Keratinocyte (primary cell): ENCODE data around the gene ZNF777. TPM values are rescaled to one million over a fixed set of nuclear protein-coding genes. Genes with fewer than 3 reads are reported as not detected.
"Not testable (repeated sequence)": the region's sequence is repeated elsewhere in the genome, so short reads cannot be mapped to it uniquely, and the experiment has no call there.

Experiments
- DNase-seq: peaks from one replicate; pipeline ENCODE4 v3.0.0-alpha.2; 2011; ENCODE audit warnings: low read depth, missing footprints, low spot score
- FAIRE-seq: peaks from 2 replicates; lab custom pipeline; 2011; peaks lifted over from hg19 to GRCh38; lab: Jason Lieb, UNC
- H2AFZ ChIP-seq: 2 replicates; pipeline ENCODE4 v1.6.0; 2012; ENCODE audit warnings: low read length, control low read depth, inconsistent platforms; ENCODE audit not compliant: control insufficient read depth
- H3K27ac ChIP-seq: 2 replicates; pipeline ENCODE4 v1.5.1; 2011; ENCODE audit warnings: low read length; ENCODE audit not compliant: control insufficient read depth, insufficient read depth
- H3K27me3 ChIP-seq: 3 replicates; pipeline ENCODE4 v1.6.0; 2011; ENCODE audit warnings: low read length; ENCODE audit not compliant: control insufficient read depth, insufficient read depth; ENCODE audit errors: extremely low read depth
- H3K36me3 ChIP-seq, 2 experiments: 2 replicates in 1 of 2; 3 replicates in 1 of 2; pipeline ENCODE4 v1.5.1; 2011; ENCODE audit warnings: low read length in 2 of 2, mild to moderate bottlenecking in 1 of 2; ENCODE audit not compliant: control insufficient read depth in 2 of 2, insufficient read depth in 2 of 2; ENCODE audit errors: extremely low read depth in 1 of 2
- H3K4me1 ChIP-seq: 3 replicates; pipeline ENCODE4 v1.5.1; 2011; ENCODE audit warnings: low read length; ENCODE audit not compliant: control insufficient read depth, insufficient read depth; ENCODE audit errors: extremely low read depth
- H3K4me2 ChIP-seq: 3 replicates; pipeline ENCODE4 v1.6.0; 2011; ENCODE audit warnings: low read depth, low read length; ENCODE audit not compliant: control insufficient read depth, insufficient read depth; ENCODE audit errors: extremely low read depth
- H3K4me3 ChIP-seq, 3 experiments: fragments of 200-600 bp in 1 of 3; sonication (generic) in 1 of 3; 2 replicates in 2 of 3; 3 replicates in 1 of 3; pipeline ENCODE4 v1.5.1; 2011 to 2016; ENCODE audit warnings: low read length in 3 of 3, mild to moderate bottlenecking in 3 of 3, control low read depth in 2 of 3, inconsistent platforms in 1 of 3, low read depth in 1 of 3, mixed read lengths in 1 of 3, mixed run types in 1 of 3, moderate library complexity in 1 of 3; ENCODE audit not compliant: control insufficient read depth in 2 of 3, insufficient read depth in 2 of 3; ENCODE audit errors: extremely low read depth in 1 of 3
- H3K79me2 ChIP-seq: 2 replicates; pipeline ENCODE4 v1.6.0; 2012; ENCODE audit warnings: low read length; ENCODE audit not compliant: control insufficient read depth, insufficient read depth
- H3K9ac ChIP-seq: 3 replicates; pipeline ENCODE4 v1.6.0; 2011; ENCODE audit warnings: low read length; ENCODE audit not compliant: control insufficient read depth, insufficient read depth; ENCODE audit errors: extremely low read depth
- H3K9me1 ChIP-seq: 3 replicates; pipeline ENCODE4 v1.6.0; 2011; ENCODE audit warnings: low read length; ENCODE audit not compliant: control insufficient read depth, insufficient read depth; ENCODE audit errors: extremely low read depth
- H3K9me3 ChIP-seq: 2 replicates; pipeline ENCODE4 v1.5.1; 2012; ENCODE audit warnings: low read depth, low read length; ENCODE audit not compliant: control insufficient read depth
- H4K20me1 ChIP-seq: 3 replicates; pipeline ENCODE4 v1.6.0; 2011; ENCODE audit warnings: low read length; ENCODE audit not compliant: control insufficient read depth, insufficient read depth; ENCODE audit errors: extremely low read depth
- CTCF ChIP-seq, 3 experiments: IDR thresholded peaks in 1 of 3; conservative IDR thresholded peaks in 1 of 3; optimal IDR thresholded peaks in 1 of 3; 2 replicates in 2 of 3; 3 replicates in 1 of 3; pipeline versions ENCODE3 to v1.5.1; 2011; ENCODE audit warnings: low read length in 3 of 3, mild to moderate bottlenecking in 3 of 3, moderate library complexity in 2 of 3, control low read depth in 1 of 3, inconsistent platforms in 1 of 3; ENCODE audit not compliant: insufficient read depth in 2 of 3; ENCODE audit errors: extremely low read depth in 1 of 3
- EZH2 ChIP-seq: IDR thresholded peaks from one replicate; pipeline ENCODE4 v1.6.1; 2012; ENCODE audit warnings: inconsistent platforms, mild to moderate bottlenecking, low read length, moderate library complexity
- dilution Hi-C: fragments of 300-500 bp; cut with MboI; formaldehyde crosslinking; loops from one replicate; pipeline ENCODE4 v1.7.0; 2020; ENCODE audit warnings: low sequenced_read_pairs; ENCODE audit not compliant: extremely low pct_ligation_motif_present
- polyA plus RNA-seq, 5 experiments: library from polyadenylated mRNA; depleted of rRNA in 3 of 5; stranded (reverse) in 3 of 5; stranded (forward) in 1 of 5; unstranded in 1 of 5; fragments of >200 nt; gene quantifications; 1 replicate in 1 of 5; 2 replicates in 3 of 5; 3 replicates in 1 of 5; pipeline versions ENCODE4 v1.2.1 to v1.2.3, GENCODE V29; 2011 to 2012; ENCODE audit warnings: missing spikeins in 2 of 5, low read depth in 1 of 5, low replicate concordance in 1 of 5

Gene ZNF777
- polyA plus RNA-seq, 1 donor (not counting 4 experiments of a cell fraction or from before 2014, with no cell fraction given): 4.8 TPM

- FAIRE-seq (peak; percentile 56), DNase-seq (peak; percentile 42)
- Histone ChIP-seq H4K20me1 (no peaks in the 10 kb centered on the region), H3K4me2 (peak overlapping the region; percentile 78), H3K4me1 (peaks cover 9% of the 10 kb centered on the region), H3K9me1 (no peaks in the 10 kb centered on the region), H3K36me3 (no peaks in the 10 kb centered on the region), H3K79me2 (no peaks in the 10 kb centered on the region), H2AFZ (peak overlapping the region; percentile 65), H3K27me3 (no peaks in the 10 kb centered on the region), H3K27ac (no peak overlapping the region), H3K9ac (no peak overlapping the region), H3K9me3 (no peaks in the 10 kb centered on the region), H3K4me3 (peak overlapping the region in 1 of 3 experiments; percentile 38)
- dilution Hi-C loops: no loop called here
- TF ChIP-seq CTCF (optimal IDR thresholded peaks at IDR 0.05 in 1 of 3, IDR thresholded peaks at IDR 0.05 in 1 of 3, conservative IDR thresholded peaks at IDR 0.05 in 1 of 3; ENCODE audit: extremely low read depth in 1 of 3, insufficient read depth in 2 of 3, low read length in 3 of 3): no peak
- no peak for TF ChIP-seq EZH2
These were observed 46.0 kb downstream of the ZNF777 start for GRCh38 chr7:149414745-149415390.

DNA sequence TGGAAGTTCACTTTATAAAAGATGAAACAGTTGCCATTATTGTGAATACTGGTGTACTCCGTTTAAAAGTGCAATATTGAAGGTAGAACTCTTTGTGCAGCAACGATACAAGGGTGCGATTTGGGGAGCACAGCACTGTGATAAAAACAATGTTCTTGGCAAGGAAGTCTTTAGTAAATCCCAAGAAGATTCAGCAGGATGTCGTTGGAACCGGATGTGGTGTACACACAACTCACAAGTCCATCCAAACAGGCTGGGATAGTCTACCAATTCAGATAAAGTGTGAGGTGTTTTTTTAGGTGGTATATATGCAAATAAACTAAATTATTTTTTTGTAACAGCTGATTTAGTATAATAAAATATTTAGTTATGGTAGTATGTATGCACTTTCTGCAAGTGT, 46.7 kb downstream of the ZNF777 start:
- no peak overlapping the region for H3K9ac ChIP-seq
- H3K36me3 ChIP-seq: no peaks in the 10 kb centered on the region
- no peaks in the 10 kb centered on the region for H3K9me3 ChIP-seq
- H4K20me1 ChIP-seq: no peaks in the 10 kb centered on the region
- no peak overlapping the region for H3K27ac ChIP-seq
- no peaks in the 10 kb centered on the region for H3K9me1 ChIP-seq
- no peak for TF ChIP-seq EZH2
- no peak for TF ChIP-seq CTCF (optimal IDR thresholded peaks at IDR 0.05 in 1 of 3, IDR thresholded peaks at IDR 0.05 in 1 of 3, conservative IDR thresholded peaks at IDR 0.05 in 1 of 3; ENCODE audit: extremely low read depth in 1 of 3, insufficient read depth in 2 of 3, low read length in 3 of 3)
- FAIRE-seq (no peak), DNase-seq (no peak)
- peak overlapping the region; percentile 78 for H3K4me2 ChIP-seq
- H3K4me3 ChIP-seq: no peak overlapping the region
- H3K4me1 ChIP-seq: peaks cover 9% of the 10 kb centered on the region
- H2AFZ ChIP-seq: no peak overlapping the region
- no peaks in the 10 kb centered on the region for H3K79me2 ChIP-seq
- dilution Hi-C loops: no loop called here
- H3K27me3 ChIP-seq: no peaks in the 10 kb centered on the region

DNA sequence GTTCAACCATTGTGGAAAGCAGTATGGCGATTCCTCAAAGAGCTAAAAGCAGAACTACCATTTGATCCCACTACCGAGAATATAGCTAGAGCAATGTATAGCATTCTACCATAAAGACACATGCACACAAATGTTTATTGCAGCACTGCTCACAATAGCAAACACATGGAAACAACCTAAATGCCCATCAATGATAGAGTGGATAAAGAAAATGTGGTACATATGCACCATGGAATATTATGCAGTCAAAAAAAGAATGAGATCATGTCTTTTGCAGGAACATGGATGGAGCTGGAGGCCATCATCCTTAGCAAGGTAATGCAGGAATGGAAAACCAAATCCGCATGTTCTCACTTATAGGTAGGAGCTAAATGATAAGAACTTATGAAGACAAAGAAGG, 47.8 kb downstream of the ZNF777 start:
- FAIRE-seq, H3K79me2 ChIP-seq, H3K27me3 ChIP-seq, H3K27ac ChIP-seq, H3K4me1 ChIP-seq, H4K20me1 ChIP-seq, H3K36me3 ChIP-seq, H3K4me2 ChIP-seq, H2AFZ ChIP-seq, dilution Hi-C loops, DNase-seq, H3K9me1 ChIP-seq, H3K4me3 ChIP-seq, H3K9me3 ChIP-seq, H3K9ac ChIP-seq: not testable (repeated sequence)
